GM21515 (cell line): ENCODE results near the gene PNP.

ENCODE experiments used
- ATAC-seq: cut with Tn5 transposase; IDR thresholded peaks from one replicate; pipeline ENCODE4 v1.9.1; 2021; ENCODE audit not compliant: unreplicated experiment

PNP gene

DNA sequence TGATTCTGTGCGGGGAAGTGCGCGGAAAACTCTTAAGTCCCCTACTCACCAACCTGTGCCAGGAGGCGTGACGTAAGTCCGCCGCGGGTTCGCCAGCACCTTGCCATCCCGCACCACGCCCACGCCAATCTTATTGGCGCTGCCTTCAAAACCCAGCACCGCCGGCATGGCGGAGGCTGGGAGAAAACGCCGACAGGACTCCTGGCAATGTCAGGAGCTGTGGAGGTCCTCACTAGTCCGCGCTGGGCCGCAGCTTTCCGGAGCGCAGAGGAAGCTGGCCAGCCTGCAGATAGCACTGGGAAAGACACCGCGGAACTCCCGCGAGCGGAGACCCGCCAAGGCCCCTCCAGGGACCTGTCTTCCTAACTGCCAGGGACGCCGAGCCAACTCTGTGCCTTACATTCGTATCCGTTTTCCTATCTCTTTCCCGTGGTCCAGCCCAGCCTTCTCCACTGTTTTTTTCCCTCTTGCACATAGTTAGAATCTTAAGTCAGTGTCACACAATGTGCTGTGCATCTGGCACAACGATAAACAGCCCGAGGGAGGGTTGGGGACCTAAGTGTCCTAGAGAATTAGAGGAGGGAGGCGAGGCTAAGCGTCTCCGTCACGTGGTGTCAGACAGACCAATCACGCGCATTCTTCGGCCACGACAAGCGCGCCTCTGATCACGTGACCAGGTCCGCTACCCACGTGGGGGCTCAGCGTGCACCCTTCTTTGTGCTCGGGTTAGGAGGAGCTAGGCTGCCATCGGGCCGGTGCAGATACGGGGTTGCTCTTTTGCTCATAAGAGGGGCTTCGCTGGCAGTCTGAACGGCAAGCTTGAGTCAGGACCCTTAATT is 14.5 kb upstream of the PNP start, which contains the start of the genes APEX1 and OSGEP:
Gene APEX1, plus strand, starts transcription at position 711 of the 839 bp plus-strand sequence. CDS start 420 bp downstream, outside the sequence.
Gene OSGEP, minus strand, starts transcription at position 297 of the 839 bp plus-strand sequence. Its CDS starts 129 bp downstream, at position 168.
- ATAC-seq, result peak; percentile 81

DNA sequence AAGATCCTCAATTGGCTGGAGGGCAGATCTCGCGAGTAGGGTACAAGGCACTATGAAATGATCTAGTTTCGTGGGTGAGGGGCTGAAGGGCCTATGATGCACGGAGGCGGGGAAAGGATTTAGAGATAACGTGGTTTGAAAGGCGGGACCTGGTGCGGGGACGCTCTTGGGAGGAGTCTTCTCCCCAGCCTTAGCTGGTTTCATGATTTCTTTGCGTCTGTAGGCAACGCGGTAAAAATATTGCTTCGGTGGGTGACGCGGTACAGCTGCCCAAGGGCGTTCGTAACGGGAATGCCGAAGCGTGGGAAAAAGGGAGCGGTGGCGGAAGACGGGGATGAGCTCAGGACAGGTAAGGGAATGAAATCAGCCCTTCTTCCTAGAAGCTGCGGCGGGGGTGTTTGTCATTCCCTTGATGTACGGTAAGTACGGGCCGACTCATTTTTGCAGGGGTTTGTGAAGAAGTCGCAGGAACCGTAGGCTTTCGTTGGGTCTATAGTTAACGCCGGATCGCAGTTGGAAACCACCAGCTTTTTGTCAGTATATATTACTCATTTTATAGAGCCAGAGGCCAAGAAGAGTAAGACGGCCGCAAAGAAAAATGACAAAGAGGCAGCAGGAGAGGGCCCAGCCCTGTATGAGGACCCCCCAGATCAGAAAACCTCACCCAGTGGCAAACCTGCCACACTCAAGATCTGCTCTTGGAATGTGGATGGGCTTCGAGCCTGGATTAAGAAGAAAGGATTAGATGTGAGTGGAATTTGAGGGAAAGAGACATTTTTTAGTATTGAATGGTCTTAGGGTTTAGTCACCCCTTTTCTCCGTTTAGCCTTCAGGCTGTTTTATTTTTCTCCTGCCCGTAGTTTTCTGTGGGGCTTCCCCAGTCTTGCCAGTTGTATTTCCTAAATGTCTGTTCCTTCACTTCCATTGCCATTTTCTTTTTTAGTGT is 13.6 kb upstream of the PNP start:
- ATAC-seq, result peak; percentile 46

DNA sequence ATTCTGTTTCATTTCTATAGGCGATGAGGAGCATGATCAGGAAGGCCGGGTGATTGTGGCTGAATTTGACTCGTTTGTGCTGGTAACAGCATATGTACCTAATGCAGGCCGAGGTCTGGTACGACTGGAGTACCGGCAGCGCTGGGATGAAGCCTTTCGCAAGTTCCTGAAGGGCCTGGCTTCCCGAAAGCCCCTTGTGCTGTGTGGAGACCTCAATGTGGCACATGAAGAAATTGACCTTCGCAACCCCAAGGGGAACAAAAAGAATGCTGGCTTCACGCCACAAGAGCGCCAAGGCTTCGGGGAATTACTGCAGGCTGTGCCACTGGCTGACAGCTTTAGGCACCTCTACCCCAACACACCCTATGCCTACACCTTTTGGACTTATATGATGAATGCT is 12.2 kb upstream of the PNP start:
- ATAC-seq, result no peak

DNA sequence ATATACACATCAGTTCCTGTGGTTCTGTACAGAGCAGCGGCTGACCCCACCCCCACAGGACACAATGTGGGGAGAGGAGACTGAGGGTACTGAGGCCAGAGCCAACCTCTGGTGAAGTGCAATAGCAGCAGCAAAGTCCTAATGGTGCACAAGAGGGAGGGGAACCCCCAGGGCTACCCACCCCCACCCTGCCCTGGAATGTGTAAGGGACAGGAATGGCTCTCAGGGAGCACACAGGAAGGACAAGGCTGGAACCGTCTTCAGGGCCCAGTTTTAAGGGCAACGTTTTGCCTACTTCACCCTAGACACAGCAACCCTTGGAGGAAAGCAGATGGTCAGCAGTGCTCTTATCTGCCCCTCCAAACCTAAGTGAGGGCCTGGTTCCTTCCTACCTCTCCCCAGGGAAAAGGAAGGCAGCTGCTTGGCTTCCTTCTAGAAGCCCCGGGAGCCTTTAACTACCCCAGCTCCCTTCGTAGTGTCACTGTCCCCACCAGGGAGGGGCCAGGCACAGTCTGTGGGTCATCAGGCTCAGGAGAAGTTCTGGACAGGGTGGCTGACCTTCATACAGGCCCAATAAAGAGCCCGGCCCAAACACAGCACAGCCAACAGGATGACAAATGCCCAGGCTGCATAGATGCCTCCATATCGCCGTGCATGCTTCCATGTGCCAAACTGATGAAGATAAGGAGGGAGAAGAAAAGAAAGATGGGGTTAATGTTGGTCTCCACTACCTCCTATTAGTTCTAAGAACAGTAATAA is 11.0 kb upstream of the PNP start:
- no peak for ATAC-seq

DNA sequence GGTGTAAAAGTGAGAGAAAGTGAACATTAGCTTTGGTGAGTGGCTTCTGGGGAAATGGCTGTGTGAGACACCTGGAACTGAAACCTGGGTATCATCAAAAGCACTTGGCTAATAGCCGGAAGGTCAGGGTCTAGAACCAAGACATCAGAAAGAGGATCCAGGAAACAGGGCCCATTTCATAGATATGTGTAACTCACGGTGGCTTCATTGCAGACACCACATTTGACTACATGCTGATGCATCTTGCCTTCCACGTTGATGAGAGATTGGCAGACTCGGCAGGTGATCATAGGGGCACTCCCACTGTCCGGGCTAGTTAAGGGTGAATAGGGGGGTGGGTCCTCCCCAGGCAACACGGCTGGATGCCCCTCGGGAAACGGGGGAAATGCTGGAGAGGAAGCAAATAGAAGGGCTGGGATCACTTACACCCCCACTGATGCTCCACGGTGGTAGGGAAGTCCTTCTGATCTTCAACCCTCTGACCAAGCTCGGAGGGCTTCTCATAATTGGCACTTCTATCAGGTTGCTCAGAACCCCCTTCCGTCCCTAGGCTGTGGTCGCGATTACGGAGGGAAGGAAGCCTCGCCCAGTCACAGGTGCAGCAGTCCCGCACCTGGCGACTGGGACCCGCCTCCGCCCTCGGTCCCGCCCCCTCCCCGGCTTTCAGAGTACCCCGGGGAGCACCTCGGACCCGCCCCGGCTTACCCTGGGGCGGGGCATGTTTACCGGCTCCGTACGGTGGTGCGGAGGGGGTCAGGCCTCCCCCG is 8.6 kb upstream of the PNP start:
- peak; percentile 6 for ATAC-seq

- ATAC-seq, result peak; percentile 90
Measured at GRCh38 chr14:20461225-20462141, 7.7 kb upstream of the PNP start, which contains the start of gene PIP4P1. Gene PIP4P1, minus strand, starts transcription at chr14:20461434. Its CDS starts 109 bp downstream, at chr14:20461325.

DNA sequence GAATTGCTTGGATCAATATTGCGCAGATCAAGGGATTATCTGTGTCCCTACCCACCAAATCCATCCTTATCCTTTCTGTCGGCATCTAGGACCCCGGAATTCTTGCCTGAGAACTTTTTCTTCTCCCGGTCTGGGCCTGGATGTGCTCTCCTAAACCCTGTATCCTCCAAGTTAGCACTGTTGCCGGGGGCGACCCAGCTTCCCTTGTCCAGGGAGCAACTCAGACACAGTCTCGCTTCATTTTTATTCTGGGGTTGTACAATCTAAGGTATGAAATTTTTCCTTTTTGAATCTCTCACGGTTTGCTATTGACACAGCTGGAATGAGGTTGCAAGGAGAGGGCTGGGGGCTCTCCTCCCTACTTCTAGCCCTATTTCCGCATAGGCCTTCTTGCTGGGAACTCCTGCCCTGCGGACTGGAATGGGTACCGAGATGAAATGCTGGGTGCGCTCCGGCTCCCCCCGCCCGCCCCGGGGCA is 403 bp upstream of the PNP start:
- ATAC-seq, result no peak

DNA sequence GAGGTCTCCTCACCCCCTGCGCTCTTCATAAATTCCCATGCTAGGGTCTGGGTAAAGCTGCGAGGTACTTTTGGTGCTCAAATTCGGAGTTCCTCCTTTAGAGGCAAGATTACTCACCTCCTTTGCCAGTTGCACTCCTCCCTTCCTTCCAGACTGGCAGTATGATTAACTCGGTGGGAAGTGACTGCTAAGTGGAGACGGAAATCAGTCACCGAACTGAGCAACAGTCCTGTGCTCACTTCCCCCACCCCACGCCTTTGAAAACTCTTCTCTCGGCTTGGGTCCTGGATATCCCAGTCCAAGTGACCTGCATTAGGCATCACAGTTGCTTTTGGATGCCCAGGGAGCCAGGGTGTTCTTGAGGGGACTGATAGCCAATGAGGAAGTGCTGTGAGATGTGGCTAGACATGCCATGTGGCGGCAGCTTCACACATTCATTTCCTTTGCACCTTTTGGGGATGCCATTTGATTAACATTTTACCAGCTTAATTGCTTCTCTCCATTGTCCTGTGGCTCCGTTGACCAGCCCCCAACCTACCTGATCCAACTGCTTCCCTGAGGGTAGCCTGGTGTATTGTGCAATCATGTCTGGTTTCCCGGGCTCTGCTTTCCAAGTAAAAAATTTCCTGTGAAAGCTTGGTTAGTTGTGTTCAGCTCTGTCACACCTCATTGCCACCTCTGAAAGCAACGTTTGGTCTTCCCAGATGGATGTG is 840 bp downstream of the PNP start:
- peak; percentile 19 for ATAC-seq

DNA sequence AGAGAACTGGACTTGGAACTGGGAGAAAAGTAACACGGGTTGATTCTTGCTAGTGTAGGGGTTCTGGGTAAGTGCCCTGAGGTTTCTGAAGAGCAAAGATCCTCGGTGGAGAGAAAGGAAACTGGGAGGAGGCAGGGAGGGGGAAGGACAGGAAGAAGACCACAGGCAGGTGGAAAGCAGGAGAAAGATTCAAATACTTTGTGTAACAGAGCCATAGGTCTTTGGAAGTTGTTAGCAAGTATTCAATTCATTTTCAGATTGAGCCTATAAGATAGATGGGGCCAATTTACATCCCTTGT is 1.3 kb downstream of the PNP start:
- ATAC-seq, result no peak

GRCh38 chr14:20472536-20473169 is 3.4 kb downstream of the PNP start:
- ATAC-seq, result no peak

GRCh38 chr14:20476776-20477175 is 7.6 kb downstream of the PNP start:
- no peak for ATAC-seq

DNA sequence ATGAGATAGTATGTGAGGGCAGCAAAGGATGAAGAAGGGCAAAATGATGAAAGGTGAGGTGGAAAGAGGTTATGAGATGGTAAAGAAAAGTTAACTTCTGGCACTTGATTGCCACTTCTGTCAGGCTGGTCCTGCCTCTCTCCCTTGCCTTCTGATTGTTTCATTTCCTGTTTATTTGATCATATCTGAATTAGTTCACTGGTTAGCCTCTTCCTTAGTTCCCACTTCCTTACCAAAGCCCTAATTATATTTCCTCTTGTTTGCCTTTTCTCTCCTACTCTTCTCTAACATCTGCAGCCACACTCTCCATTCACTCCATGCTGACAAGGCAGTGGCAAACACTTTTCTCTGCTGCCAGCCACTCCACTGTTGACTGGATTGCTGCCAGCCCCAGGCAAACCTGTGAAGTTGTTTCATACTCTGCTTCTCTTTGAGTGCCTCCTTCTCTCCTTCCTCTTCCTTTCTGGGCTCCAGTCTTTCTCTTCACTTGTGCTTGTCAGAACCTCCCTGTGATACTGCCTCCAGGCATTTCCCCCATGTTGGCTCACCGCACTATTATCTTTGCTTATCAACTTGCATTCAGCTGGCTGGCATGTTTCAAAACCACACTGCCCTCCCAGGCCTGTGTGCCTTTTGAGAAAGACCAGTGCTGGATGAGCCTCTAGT is 8.1 kb downstream of the PNP start:
- ATAC-seq, result no peak

- no peak for ATAC-seq
Measured at GRCh38 chr14:20478894-20479293, 9.7 kb downstream of the PNP start.

DNA sequence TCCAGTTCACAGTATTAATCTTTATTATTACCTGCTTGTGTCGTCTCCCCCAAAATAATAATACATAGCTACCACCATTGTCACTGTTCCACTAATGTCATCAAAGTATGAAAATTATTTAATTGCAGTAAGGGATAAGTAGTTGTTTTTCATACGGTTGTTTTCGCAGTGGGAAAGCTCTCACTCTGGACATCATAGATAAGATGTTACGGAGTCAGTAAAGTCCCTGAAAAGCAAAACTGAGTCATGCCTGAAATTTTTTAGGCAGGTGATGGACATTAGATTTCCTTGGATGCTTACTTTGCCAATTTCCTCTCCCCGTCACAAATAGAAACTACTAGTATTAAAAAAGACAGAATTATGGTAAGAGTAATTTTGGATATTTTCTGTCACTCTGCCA is 13.2 kb downstream of the PNP start:
- no peak for ATAC-seq

DNA sequence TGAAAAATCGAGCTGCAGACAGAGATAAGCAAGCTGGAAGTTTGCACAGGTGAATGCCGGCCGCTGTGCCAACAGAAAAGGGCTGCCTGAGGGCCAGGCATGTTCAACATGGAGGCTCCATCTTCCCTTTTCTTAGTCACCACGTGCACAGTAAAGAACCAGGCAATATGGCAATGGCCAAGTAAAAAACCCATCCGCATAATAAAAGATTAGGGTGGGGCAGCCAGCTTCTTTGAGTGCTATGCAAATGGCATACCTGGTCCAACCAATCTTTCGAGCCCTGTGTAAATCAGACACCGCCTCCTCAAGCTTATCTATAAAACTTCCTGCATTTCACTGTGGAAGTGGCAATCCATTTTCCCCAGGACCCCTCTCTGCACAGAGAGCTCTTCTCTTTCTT is 16.7 kb downstream of the PNP start:
- ATAC-seq, result no peak

- no peak for ATAC-seq
Measured at GRCh38 chr14:20486684-20487395, 17.6 kb downstream of the PNP start.

DNA sequence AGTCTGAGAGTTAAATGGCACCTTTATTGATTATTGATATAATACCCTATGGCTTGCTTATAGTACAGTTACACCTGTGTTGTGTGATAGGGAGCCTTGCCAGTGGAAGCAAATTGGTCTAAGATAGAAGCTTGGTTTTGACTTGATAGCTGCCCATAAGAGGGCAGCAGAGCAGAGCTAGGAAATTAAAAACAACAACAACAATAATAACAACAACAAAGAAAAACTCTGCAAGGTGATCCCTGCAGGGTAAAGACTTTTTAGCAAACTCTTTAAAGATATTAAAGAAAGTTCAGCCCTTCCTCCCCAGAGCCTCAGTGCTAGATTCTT is 18.2 kb downstream of the PNP start:
- no peak for ATAC-seq
